Right renal pelvis (tissue), 4 donors: ENCODE measurements around the gene ST6GALNAC3. TPM values are rescaled to one million over a fixed set of nuclear protein-coding genes. Genes with fewer than 3 reads are reported as not detected.
A peak's percentile ranks its signal among the peaks of the same experiment; 100 is the strongest.
"Not testable (repeated sequence)": the region's sequence is repeated elsewhere in the genome, so short reads cannot be mapped to it uniquely, and the experiment has no call there.

Source experiments
- DNase-seq, 4 donors: peaks; one replicate each; pipeline ENCODE4 v3.0.0-alpha.2; 2013; ENCODE audit warnings: low read depth in 4 of 4, low spot score in 3 of 4, missing footprints in 1 of 4
- polyA plus RNA-seq, 4 donors: library from polyadenylated mRNA; unstranded; fragments of 120-200 nt; gene quantifications; one replicate each; pipeline ENCODE4 v1.2.1, GENCODE V29; 2013; ENCODE audit not compliant: insufficient read length in 4 of 4

The ST6GALNAC3 gene
- polyA plus RNA-seq, 4 donors: 91.5 to 110 (median 97.8) TPM

DNA sequence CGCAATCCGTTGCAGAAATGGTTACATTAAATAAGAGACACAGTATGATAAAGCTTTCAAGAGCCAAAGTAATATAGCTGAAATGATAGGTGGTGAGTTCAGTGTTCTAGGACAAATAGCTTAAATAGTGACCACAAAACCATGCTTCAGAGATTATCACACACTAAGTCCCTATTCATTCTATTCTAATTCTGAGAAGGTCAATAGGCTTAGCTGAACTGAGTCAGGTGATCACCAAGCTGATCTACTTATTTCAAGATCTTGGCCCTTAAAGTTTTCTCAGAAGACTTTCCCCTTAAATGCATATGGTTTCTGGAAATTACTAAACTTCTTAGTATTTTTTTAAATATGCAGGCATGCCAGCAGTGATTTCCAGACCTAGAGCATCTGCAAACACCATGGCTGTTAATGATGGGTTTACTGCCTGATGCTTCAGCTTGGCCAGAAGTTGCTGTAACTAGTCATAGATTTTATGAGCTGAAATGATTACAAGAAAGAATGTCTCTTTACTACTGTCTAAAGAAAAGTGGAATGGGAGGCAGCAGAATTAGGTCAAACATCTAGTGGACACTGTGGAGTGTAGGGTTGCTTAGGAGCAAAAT is 242.9 kb downstream of the ST6GALNAC3 start:
- no peak for DNase-seq

DNA sequence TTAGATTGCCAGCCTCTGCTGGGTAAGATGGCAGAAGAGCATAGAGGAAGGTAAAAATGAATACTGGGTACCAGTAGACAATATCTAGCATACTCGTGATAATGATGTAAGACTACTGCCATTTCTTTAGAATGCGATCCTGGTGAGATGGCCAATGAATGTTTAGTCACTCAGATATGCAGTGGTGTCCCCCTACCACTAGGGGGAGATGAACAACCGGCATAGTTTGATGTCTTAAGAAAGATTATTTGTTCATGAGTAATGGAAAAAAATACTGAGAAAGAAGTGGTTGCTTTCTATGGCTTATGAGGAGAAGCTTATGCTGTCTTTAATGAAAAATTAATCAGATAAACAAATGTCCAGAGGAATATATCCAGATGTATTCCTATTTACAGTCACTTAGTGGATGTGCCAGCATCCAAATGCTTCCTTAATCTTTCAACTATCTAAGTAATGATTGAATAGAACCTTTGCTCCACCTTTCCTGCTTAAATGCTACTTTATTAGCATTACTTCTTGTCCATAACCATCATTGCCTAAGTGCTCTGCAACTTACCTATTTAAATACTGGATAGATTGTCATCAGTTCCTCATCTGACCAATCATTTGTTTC is 256.6 kb downstream of the ST6GALNAC3 start:
- peak; percentile 20 to 39 (median 28) for DNase-seq

DNA sequence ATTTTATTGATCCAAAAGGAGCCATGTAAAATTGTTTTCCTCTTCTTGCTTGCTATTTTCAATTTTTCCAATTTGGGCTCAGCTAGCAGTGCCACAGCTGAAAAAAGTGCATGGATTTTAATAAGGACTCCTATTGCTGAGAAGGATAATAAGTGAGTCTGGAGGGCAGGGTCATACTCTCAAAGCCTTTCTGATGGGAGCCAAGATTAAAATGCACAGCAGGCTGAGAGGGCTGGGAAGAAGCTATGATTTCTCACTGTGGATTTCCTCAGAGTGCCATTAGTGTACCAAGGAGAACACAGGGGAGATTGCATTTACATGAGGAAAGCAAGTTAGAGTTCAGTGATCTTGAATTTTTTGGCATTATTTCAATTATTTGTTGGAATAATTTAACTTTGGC is 261.3 kb downstream of the ST6GALNAC3 start:
- DNase-seq: no peak

GRCh38 chr1:76336931-76337371 is 262.4 kb downstream of the ST6GALNAC3 start:
- DNase-seq: peak in 1 of 4 donors; percentile 7

- no peak for DNase-seq
These were observed 263.1 kb downstream of the ST6GALNAC3 start for GRCh38 chr1:76337542-76338219.

DNA sequence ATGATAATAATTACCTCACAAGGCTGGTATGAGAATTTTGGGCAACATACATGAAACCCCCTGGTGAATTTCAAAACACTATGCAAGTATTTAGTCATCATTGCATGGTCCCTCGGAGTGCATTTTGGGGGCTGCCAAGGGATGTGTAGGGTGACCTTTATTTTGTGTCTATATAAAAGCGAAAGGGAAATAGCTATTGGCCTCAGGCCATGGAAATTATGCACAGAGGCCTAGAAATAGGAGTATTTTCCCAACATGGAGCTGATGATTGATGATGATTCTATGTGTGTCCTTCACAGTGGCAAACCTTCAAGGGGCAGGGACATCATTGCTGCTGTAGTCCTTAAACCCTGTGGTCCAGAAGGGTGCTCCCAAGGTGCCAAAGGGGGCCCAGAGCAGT is 265.5 kb downstream of the ST6GALNAC3 start:
- DNase-seq: no peak

DNA sequence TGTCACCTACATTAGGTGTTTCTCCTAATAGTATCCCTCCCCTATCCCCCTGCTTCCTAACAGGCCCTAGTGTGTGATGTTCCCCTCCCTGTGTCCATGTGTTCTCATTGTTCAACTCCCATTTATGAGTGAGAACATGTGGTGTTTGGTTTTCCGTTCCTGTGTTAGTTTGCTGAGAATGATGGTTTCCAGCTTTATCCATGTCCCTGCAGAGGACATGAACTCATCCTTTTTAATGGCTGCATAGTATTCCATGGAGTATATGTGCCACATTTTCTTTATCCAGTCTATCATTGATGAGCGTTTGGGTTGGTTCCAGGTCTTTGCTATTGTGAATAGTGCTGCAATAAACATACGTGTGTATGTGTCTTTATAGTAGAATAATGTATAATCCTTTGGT is 267.3 kb downstream of the ST6GALNAC3 start:
- DNase-seq: not testable (repeated sequence)

DNA sequence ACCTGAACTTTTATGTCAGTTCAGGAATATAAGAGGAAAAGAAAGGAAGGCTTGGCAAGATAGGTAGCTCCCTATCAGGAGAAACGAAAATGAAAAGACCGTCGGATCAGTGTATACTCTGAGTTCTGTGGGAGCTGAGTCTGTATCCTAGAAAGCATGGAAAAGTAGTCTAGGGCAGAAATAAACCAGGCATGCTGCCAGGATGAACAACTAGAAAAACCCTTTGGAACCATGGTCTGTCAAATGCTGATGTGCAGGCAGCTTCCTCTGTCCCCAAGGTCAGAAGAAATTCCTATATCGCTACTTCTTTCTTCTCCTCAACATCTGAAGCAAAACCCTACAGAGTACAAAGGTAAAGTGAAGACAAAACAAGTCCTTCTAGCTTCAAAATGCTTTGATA is 268.8 kb downstream of the ST6GALNAC3 start:
- DNase-seq: no peak

- DNase-seq: no peak
These were observed 277.1 kb downstream of the ST6GALNAC3 start for GRCh38 chr1:76351655-76352054.

- no peak for DNase-seq
These were observed 278.3 kb downstream of the ST6GALNAC3 start for GRCh38 chr1:76352741-76353435.

DNA sequence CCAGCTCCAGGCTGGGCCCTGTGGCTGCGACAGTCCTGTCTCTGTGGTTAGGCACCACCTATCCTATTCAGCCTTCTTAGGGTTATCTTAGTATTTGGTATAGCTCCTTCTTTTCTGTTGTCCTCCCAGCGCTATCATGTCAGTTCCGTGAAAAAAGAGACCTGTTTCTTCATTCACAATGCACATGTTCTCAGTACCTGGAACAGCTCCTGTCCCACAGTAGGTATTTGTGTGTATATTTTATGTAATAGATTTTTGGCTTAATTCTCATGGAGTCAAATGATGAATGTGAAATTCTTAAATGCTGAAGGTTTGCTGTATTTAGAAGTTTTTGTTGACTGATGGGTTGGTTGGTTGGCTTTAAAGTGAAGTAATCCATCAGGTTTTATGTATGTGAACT is 279.7 kb downstream of the ST6GALNAC3 start:
- DNase-seq: no peak

DNA sequence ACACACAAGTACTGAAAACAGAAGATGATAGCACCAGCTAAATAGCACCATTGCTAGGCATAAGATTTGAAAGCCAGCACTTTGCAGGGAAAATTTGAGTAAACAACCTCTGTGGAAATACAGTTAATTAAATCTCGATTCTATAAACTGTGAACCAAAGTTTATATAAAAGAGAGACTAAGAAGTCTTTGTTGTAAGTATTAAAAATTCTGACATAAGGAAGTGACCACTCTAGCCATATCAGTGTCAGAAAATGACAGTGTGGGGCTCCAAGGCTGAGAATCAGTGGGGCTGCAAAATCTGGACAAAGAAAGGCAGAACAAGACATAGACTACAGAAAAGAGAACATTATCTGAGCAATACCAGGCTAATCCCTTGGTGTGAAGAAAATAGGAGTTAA is 292.2 kb downstream of the ST6GALNAC3 start:
- no peak for DNase-seq

GRCh38 chr1:76371941-76372340 is 297.4 kb downstream of the ST6GALNAC3 start:
- no peak for DNase-seq

GRCh38 chr1:76374086-76374485 is 299.5 kb downstream of the ST6GALNAC3 start:
- no peak for DNase-seq

DNA sequence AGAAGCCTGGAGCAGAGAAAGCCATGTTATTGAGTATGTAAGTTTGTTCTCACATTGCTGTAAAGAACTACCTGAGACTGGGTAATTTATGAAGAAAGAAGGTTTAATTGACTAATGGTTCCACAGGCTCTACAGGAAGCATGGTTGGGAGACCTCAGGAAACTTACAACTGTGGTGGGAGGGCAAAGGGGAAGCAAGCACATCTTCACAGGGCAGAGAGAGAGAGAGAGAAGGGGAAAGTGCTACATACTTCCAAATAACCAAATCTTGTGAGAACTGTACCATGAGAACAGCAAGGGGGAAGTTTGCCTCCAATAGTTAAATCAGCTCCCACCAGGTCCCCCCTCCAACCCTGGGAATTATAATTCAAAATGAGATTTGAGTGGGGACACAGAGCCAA is 302.7 kb downstream of the ST6GALNAC3 start:
- no peak for DNase-seq

- DNase-seq: no peak
These were observed 305.0 kb downstream of the ST6GALNAC3 start for GRCh38 chr1:76379506-76379905.

- DNase-seq: no peak
These were observed 307.0 kb downstream of the ST6GALNAC3 start for GRCh38 chr1:76381450-76382097.

GRCh38 chr1:76388261-76388660 is 313.7 kb downstream of the ST6GALNAC3 start:
- no peak for DNase-seq

- DNase-seq: no peak
These were observed 315.9 kb downstream of the ST6GALNAC3 start for GRCh38 chr1:76390456-76390855.

GRCh38 chr1:76395059-76395458 is 320.5 kb downstream of the ST6GALNAC3 start:
- DNase-seq: no peak

DNA sequence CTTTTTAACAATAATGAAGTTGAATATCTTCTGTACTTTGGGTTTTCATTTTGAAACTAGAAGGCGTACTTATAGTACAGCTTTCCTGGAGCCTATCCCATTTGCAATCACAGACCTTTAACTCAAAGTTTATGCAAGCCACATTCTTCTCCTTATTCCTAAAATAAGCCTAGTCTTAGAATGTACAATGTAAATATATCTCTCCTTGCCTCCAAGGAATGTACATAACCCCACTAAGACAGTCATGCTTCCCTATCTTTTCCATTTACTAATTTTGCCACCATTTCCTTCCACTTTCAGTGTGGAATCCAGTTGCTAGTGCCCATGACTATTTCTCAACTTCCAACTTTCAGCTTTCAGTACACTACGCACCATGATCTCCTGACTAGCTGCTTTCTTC is 327.6 kb downstream of the ST6GALNAC3 start:
- no peak for DNase-seq
